Gastroesophageal sphincter (tissue), 3 donors: ENCODE data around the gene SH3BP5.

Experiments used
- CTCF ChIP-seq, 4 experiments: fragments of 200-600 bp in 2 of 4; fragments of 450-650 bp in 2 of 4; sonication (generic) in 1 of 4; IDR thresholded peaks; one replicate each; pipeline ENCODE4 v1.5.1; 2017 to 2019; ENCODE audit warnings: antibody characterized with exemption in 4 of 4, mild to moderate bottlenecking in 2 of 4, moderate library complexity in 2 of 4
- POLR2A ChIP-seq, 2 donors: fragments of 450-650 bp; IDR thresholded peaks; one replicate each; pipeline ENCODE4 v1.6.1; 2017; ENCODE audit warnings: antibody characterized with exemption in 2 of 2, mild to moderate bottlenecking in 2 of 2, moderate library complexity in 1 of 2

DNA sequence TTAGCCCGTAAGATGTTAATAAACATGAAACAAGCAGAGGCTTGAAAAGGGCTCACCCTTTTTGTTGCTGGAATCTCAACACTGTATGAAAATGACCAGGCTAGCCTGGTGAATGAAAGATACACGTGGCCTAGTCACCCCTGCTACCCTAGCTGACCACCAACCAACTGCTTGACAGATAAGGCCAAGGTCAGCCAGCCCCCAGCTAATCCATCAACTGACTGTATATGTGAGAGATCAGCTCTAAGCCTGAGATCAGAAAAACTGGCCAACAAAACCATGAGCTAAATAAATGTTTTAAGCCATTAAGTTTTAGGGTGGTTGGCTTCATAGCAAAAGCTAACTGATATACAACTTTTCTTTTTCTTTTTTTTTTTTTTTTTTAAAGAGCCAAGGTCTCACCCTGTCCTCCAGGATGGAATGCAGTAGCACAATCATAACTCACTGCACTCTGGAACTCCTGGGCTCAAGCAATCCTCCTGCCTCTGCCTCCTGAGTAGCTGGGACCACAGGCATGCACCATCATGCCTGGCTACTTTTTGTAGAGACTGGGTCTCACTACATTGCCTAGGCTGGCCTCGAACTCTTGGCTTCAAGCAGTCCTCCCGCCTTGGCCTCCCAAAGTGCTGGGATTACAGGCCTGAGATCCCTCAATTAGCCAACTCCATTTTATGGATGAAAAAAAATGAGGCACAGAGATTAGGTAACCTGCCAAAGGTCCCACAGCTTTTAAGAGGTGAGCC is 34.6 kb downstream of the SH3BP5 start:
- no peak for TF ChIP-seq CTCF (IDR thresholded peaks at IDR 0.05)
- no peak for TF ChIP-seq POLR2A (IDR thresholded peaks at IDR 0.05)
